NCI-H187 (cell line): ENCODE measurements around the gene PPP1R1B.

Source experiments
- DNase-seq, 2 experiments: peaks; one replicate each; lab custom pipeline; 2025; lab: John Stamatoyannopoulos, UW

Gene PPP1R1B

DNA sequence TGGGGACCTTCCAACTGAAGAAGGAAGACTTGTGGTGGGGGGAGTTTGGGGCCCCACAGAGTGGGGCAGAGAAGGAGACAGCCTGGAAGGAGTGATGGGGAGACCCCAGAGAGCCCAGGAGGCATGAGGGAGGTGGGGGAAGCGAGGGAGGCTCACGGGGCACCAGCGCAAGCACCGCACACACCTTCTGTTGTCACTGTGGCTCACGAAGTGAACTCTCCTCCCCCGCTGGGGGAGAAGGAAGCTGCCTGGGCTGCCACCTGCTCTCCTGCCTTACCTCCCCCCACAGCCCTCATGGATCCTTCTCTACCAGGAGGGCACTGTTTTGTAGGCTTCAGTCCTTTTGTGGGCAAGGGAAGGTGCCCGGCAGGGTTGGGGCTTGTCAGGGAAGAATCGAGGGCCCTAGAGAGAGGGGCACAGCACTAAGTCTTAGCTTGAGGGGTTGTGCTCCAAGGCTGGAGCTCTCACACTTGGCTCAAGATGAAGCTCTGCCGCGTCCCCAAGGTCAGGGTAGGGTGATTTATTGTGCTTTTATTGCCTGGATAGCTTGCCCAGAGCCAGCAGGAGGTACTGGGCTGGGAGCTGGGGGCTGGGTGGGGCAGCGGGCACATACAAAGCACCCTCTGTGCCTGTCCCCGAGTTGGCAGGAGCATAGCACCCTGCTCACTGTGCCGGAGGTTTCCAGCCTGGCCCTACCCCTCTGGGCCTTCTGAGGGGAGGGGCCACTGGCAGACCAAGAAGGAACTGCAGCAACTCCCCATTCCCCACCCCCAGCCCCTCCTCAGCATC is 5.6 kb downstream of the PPP1R1B start:
- peak in 1 of 2 experiments; percentile 12 for DNase-seq

- no peak for DNase-seq
Observed at GRCh38 chr17:39633570-39634183, 6.9 kb downstream of the PPP1R1B start.

DNA sequence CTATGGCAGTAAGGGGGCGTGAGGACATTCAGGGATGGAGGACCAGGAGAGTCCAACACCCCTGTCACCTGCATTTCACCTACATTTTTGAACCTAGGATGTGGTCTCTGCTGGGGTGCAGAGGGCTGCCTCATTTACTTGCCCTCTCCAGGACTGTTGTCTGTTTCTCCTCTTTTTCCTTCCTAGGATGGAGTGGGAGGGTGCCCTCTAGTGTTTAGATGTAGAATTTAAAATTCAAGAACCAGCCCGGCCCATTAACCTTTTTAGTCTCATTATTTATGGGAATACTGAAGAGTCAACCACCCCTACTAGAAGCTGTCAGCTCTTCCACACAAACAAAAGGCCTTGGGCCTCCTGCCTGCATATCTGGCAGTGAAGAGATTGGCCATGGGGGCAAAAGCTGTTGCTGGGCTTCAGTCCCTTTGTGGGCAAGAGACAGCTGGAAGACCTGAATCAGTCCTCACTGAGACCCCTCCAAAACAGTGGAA is 7.7 kb downstream of the PPP1R1B start:
- peak in 1 of 2 experiments; percentile 26 for DNase-seq

GRCh38 chr17:39635614-39636176 is 8.9 kb downstream of the PPP1R1B start:
- no peak for DNase-seq

DNA sequence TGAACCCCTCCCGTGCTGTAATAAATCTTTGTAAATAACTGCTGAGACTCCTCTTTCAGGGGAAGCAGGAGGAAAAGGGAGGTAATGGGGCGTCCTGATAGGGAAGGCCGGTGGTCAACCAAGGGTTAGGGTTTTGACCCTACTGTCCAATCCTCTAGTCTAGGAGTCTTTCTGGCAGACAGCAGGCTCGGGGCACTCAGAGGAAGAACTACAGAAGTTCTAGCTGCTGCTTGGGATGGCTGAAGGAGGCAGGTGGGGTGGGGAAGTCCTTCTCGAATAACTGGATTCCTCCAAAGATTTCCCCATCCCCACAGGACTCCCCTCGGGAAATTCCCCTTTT is 9.8 kb downstream of the PPP1R1B start:
- no peak for DNase-seq

GRCh38 chr17:39636927-39637736 is 10.4 kb downstream of the PPP1R1B start, which contains the start of gene STARD3:
TSS of gene STARD3 (plus strand) at chr17:39637144. CDS start at chr17:39653532, 16,388 bp downstream.
- peak; percentile 43 to 89 for DNase-seq

DNA sequence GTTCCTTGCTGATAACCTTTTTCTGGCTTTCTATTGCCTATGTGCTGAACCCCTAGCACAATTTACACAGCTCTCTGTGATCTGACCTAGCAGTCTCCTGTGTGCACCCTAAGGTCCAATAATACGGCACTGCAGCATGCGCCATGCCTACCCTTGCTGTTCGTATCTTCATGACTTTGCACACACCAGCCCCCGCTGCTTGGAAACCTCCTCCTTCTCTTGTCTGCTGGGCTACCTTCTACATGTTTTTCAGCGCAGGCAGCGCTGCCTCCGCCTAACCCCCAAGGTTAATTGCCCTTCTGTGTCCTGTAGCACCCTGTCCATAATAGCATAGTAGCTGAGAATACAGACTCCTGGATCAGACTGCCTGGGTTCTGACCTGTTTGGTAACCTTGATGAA is 11.6 kb downstream of the PPP1R1B start:
- DNase-seq, result no peak

DNA sequence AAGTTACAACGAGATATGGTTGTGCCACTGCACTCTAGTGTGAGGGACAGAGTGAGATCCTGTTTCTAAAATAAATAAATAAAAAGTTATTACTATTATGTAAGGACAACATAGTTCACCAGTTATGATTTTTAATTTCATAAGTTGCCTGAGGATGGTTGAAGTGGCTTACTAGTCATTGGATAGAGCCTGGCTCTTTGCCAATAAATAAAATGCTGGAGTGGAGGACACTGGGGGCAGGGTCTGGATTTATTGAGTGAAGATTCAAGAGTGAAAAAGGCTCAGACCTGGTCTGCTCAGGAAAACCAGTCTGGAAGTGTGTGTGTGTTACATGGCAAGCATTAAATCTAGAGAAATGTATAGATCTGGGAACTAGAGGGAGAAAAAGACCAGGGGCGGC is 12.3 kb downstream of the PPP1R1B start:
- no peak for DNase-seq

DNA sequence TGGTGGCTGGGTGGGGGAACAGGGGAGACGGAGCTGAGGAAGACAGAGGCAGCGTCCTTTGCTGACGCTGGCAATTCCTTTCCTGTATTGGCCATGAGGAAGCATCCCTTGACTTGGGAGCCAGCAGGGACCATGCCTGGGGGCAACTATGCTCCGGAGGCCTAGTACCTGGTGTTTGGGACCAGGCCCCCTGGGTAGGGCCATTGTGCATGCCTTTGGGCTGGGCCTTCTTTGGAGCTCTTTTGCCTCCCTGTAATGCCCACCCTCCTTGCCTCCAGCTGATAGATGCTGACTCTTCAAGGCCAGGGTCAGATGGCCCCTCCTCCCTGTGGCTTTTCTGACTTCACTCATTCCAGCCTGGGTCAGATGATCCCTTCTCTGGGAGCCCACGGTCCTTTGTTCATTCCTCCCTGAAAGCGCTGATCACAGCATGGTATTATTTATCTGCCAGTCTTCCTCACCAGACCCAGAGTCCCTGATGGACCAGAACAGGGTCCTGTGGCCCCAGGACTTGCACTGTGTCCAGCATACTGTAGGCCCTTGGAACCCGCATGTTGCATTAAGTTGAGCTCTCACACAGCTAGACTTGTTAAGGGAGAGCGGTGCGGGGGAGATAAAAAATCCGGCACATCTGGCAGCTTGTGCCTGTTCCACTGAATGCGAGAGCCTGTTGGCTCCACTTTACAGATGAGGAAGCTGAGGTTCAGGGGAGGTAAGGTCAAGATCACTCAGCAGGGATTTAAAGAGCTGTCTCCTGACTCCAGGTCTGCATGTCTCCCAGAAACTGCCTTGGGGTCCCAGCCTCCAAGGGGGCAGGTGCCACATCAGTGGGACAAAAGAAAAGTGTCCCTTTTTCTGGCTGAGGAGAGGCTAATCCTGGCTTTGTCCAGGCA is 13.1 kb downstream of the PPP1R1B start:
- DNase-seq, result no peak

DNA sequence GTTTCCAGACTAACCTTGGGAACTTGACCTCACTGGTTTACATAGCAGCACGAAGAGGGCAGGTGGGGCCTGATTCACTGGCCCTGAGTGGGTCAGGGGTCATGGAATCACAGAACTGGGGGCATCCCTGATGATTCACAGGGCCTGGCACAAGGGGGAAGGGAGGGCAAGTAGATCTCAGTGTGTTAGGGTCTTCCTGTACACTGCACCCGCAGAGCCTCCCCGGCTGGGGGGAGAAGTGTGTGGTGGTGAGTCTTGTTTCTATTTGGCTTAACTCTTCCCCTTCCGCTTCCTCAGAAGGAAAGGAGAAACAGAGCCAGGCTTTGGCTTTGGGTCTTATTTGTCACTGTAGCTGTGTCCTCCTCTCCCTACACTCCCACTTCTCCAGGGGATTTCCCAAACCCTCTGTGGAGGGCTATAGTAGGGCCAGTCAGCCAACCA is 13.9 kb downstream of the PPP1R1B start:
- no peak for DNase-seq

DNA sequence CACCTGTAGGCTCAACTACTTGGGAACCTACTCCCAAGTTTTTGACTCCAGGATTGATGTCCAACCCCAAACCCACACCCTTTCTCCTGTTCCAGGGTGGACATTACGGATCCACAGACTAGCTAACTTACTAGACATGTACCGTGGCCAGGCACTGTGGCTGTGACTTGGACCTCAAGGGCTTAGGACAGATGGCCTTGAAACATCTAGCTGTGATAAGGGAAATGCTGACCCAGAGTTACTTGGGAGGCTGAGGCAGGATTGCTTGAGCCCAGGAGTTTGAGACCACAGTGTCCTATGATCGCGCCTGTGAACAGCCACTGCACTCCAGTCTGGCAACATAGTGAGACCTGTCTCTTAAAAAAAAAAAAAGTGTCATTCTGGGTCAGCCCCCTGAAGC is 14.3 kb downstream of the PPP1R1B start:
- no peak for DNase-seq

- no peak for DNase-seq
Observed at GRCh38 chr17:39641883-39642282, 15.1 kb downstream of the PPP1R1B start.

DNA sequence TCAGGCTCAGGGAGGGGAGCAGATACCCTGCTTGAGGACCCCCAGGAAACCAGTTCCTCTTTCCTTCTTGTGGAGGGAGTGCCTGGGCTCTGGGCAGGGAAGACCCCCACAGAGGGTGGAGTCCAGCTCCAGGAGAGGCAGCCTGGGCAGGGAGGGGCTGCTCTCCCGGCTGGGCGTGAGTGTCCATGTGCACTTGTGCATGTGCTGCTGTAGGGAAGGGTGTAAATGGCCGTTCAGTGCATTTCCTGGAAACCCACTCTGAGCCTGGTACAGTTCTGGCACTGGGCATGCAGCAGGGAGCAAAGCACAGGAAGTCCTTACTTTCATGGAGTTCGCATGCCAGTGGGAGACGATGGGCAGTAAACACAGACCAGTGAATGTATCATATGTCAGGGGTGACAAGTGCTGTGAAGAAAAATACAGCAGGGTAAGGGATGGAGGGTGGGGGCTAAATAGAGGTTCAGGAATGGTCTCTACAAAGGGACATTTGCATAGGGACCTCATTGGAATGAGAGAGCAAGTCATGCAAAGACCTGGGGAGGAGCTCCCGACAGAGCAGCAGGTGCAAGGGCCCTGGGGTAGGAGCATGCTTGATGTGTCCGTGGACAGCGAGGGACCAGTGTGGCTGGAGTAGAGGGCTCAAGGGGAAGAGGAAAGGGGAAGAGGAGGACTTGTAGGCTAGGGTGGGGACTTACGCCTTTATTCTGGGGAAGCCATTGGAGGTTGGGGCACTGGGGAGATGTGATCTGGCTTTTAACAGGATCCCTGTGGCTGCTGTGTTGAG is 15.7 kb downstream of the PPP1R1B start:
- DNase-seq, result no peak

DNA sequence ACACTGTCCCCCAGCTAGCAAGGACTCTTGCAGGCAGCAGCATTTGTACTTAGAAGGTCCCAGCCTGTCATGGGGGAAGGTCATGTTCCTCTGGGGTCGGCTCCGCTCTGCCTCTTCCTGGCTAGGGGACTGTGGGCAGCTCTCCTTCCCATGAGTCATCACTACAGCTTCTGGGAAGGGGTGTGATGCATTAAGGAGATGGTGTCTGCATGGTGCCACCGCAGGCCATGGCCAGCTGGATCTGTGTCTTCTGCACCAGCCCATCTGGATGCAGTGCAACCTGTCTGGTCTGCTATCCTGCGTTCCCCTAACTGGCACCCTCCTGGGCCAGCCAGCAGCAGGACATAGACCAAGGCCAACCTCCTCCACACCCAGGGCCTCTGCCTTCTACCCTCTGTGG is 16.5 kb downstream of the PPP1R1B start:
- DNase-seq, result no peak

GRCh38 chr17:39647256-39647655 is 20.5 kb downstream of the PPP1R1B start:
- no peak for DNase-seq

DNA sequence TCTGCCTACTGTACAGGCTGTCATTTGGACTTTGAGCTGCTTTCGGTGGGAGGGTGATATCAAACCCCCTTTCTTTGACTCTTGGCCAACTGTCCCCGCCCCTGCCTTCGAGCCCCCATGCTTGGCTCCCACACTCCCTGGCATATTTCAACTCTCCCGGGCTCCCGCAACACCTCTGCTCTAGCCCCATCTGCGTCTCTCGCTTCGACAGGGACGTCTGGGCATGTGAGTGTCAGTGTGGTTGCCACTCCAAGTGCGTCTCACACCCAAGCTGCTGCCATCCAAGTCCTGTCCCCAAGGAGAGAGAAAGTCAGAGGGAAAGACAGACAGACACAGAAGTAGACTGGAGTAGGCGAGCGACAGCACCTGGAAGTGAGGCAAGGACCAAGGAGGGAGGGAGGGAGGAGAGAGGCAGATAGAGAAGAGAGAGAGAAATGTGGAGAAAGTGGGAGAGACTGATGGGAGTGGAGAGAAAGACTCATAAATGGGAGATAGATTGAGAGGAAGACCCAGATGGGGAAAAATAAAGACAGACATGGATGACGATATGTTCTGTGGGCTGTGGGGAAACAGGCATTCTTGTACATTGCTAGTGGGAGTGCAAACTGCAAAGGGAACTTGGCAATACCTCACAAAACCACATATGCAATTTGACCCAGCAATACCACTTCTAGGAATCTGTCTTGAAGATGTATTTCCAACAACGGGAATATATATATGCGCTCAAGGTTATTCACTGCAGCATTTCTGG is 22.0 kb downstream of the PPP1R1B start:
- no peak for DNase-seq

DNA sequence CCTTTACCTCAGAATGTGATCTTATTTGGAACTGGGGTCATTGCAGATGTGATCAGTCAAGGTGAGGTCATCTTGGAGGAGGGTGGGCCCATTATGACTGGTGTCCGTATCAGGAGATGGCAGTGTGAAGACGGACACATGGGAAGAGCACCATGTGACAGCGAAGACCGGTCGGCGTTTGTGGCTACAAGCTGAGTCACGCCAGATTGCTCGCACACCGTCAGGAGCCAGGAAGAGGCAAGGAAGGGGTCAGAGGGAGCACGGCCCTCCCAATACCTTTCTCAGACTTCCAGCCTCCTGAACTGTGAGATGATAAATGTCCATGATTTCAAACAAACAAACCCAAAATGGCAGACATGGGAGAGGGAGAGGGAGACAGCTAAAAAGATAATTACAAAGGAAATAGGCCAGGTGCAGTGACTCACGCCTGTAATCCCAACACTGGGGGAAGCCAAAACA is 23.4 kb downstream of the PPP1R1B start:
- DNase-seq, result no peak

- no peak for DNase-seq
Observed at GRCh38 chr17:39651923-39652586, 25.3 kb downstream of the PPP1R1B start.
